Glutamatergic neuron (in vitro differentiated cells): ENCODE measurements around the gene SPEN. TPM values are rescaled to one million over a fixed set of nuclear protein-coding genes. Genes with fewer than 3 reads are reported as not detected.
A peak's percentile ranks its signal among the peaks of the same experiment; 100 is the strongest.

Source experiments
- DNase-seq: peaks from one replicate; pipeline ENCODE4 v3.0.0; 2022
- H3K27ac Mint-ChIP-seq: one replicate; pipeline ENCODE4 v1.8.0; 2020; ENCODE audit warnings: mild to moderate bottlenecking, mixed read lengths, inconsistent platforms; ENCODE audit not compliant: unreplicated experiment
- H3K27me3 Mint-ChIP-seq: one replicate; pipeline ENCODE4 v1.8.0; 2020; ENCODE audit warnings: mild to moderate bottlenecking, moderate library complexity, mixed read lengths, inconsistent platforms; ENCODE audit not compliant: unreplicated experiment
- H3K36me3 Mint-ChIP-seq: one replicate; pipeline ENCODE4 v1.8.0; 2020; ENCODE audit warnings: mild to moderate bottlenecking, mixed read lengths, inconsistent platforms; ENCODE audit not compliant: unreplicated experiment
- H3K4me1 Mint-ChIP-seq: one replicate; pipeline ENCODE4 v1.8.0; 2020; ENCODE audit warnings: mild to moderate bottlenecking, low read depth, mixed read lengths, inconsistent platforms; ENCODE audit not compliant: unreplicated experiment
- H3K4me3 Mint-ChIP-seq: one replicate; pipeline ENCODE4 v1.8.0; 2020; ENCODE audit warnings: mild to moderate bottlenecking, mixed read lengths, inconsistent platforms; ENCODE audit not compliant: unreplicated experiment
- H3K9me3 Mint-ChIP-seq: one replicate; pipeline ENCODE4 v1.8.0; 2020; ENCODE audit warnings: mild to moderate bottlenecking, moderate library complexity, mixed read lengths, inconsistent platforms; ENCODE audit not compliant: unreplicated experiment
- CTCF ChIP-seq: fragments of 200-600 bp; sonication (generic); IDR thresholded peaks from one replicate; pipeline ENCODE4 v1.5.0; 2021; ENCODE audit not compliant: partially characterized antibody, unreplicated experiment
- total RNA-seq: library from RNA; stranded (reverse); fragmentation: NEBNext Ultra II Directional; extraction: Animal tissue kit (Norgen Biotek cat#: 25700); gene quantifications from one replicate; pipeline ENCODE4 v1.2.1, GENCODE V29; 2021; ENCODE audit not compliant: unreplicated experiment

Gene SPEN
- total RNA-seq, 1 donor from 2014 or later, result 52.4 TPM

GRCh38 chr1:15958111-15958510, 110.6 kb downstream of the SPEN start:
- DNase-seq, result no peak
- Mint-ChIP-seq H3K4me3 (peak overlapping the region; percentile 32), H3K27ac (peak overlapping the region; percentile 19), H3K9me3 (peaks cover 6% of the 10 kb centered on the region), H3K36me3 (peaks cover 5% of the 10 kb centered on the region), H3K27me3 (peaks cover 5% of the 10 kb centered on the region), H3K4me1 (peaks cover 30% of the 10 kb centered on the region)
- TF ChIP-seq CTCF, result no peak

- peaks cover 5% of the 10 kb centered on the region for H3K36me3 Mint-ChIP-seq
- peak overlapping the region; percentile 46 for H3K27ac Mint-ChIP-seq
- peaks cover 35% of the 10 kb centered on the region for H3K4me1 Mint-ChIP-seq
- peaks cover 6% of the 10 kb centered on the region for H3K9me3 Mint-ChIP-seq
- peaks cover 5% of the 10 kb centered on the region for H3K27me3 Mint-ChIP-seq
- DNase-seq, result no peak
- H3K4me3 Mint-ChIP-seq, result no peak overlapping the region
- TF ChIP-seq CTCF, result no peak
Observed at GRCh38 chr1:15958793-15959192, 111.3 kb downstream of the SPEN start.

- Mint-ChIP-seq H3K36me3 (peaks cover 5% of the 10 kb centered on the region), H3K27ac (no peak overlapping the region), H3K27me3 (peaks cover 5% of the 10 kb centered on the region), H3K4me3 (no peak overlapping the region), H3K9me3 (peaks cover 6% of the 10 kb centered on the region), H3K4me1 (peaks cover 33% of the 10 kb centered on the region)
- DNase-seq, result no peak
- no peak for TF ChIP-seq CTCF
Observed at GRCh38 chr1:15959424-15959823, 111.9 kb downstream of the SPEN start.

- H3K4me3 Mint-ChIP-seq, result peak overlapping the region; percentile 41
- H3K27ac Mint-ChIP-seq, result no peak overlapping the region
- peaks cover 5% of the 10 kb centered on the region for H3K36me3 Mint-ChIP-seq
- peaks cover 33% of the 10 kb centered on the region for H3K4me1 Mint-ChIP-seq
- no peak for TF ChIP-seq CTCF
- DNase-seq, result no peak
- H3K9me3 Mint-ChIP-seq, result peaks cover 6% of the 10 kb centered on the region
- peaks cover 5% of the 10 kb centered on the region for H3K27me3 Mint-ChIP-seq
Observed at GRCh38 chr1:15959827-15960446, 112.4 kb downstream of the SPEN start.

GRCh38 chr1:15960808-15961207, 113.3 kb downstream of the SPEN start:
- peaks cover 5% of the 10 kb centered on the region for H3K36me3 Mint-ChIP-seq
- TF ChIP-seq CTCF, result no peak
- DNase-seq, result no peak
- peaks cover 35% of the 10 kb centered on the region for H3K4me1 Mint-ChIP-seq
- peaks cover 4% of the 10 kb centered on the region for H3K27me3 Mint-ChIP-seq
- no peak overlapping the region for H3K27ac Mint-ChIP-seq
- H3K4me3 Mint-ChIP-seq, result no peak overlapping the region
- H3K9me3 Mint-ChIP-seq, result peaks cover 2% of the 10 kb centered on the region
